ENCODE measurements around the gene LENG8.

The LENG8 gene

DNA sequence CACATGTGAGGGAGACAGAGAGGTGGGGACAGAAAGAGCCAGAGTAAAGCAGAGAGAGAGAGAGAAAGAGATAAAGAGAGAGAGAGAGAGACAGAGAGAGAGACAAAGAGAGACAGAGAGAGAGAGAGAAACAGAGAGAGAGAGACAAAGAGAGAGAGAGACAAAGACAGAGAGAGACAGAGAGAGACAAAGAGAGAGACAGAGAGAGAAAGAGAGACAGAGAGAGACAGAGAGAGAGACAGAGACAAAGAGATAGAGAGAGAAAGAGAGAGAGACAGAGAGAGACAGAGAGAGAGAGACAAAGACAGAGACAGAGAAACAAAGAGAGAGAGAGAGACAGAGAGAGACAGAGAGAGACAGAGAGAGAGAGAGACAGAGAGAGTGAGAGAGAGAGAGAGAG is 38.0 kb upstream of the LENG8 start:
- TF ChIP-seq, protein P1, sequence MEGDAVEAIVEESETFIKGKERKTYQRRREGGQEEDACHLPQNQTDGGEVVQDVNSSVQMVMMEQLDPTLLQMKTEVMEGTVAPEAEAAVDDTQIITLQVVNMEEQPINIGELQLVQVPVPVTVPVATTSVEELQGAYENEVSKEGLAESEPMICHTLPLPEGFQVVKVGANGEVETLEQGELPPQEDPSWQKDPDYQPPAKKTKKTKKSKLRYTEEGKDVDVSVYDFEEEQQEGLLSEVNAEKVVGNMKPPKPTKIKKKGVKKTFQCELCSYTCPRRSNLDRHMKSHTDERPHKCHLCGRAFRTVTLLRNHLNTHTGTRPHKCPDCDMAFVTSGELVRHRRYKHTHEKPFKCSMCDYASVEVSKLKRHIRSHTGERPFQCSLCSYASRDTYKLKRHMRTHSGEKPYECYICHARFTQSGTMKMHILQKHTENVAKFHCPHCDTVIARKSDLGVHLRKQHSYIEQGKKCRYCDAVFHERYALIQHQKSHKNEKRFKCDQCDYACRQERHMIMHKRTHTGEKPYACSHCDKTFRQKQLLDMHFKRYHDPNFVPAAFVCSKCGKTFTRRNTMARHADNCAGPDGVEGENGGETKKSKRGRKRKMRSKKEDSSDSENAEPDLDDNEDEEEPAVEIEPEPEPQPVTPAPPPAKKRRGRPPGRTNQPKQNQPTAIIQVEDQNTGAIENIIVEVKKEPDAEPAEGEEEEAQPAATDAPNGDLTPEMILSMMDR (IDR thresholded peaks at IDR 0.05; ENCODE audit: low read depth, low read length) = no peak
- no peak for DNase-seq (ENCODE audit: low read depth, low spot score)
- in situ Hi-C loops (cut with HindIII; ENCODE audit: low sequenced_read_pairs) = no loop called here
- no peak overlapping the region for H3K4me3 ChIP-seq (ENCODE audit: low read depth, low read length)

- no peak for DNase-seq (ENCODE audit: low read depth, low spot score)
- in situ Hi-C loops (cut with HindIII; ENCODE audit: low sequenced_read_pairs) = no loop called here
- TF ChIP-seq, protein P1 (IDR thresholded peaks at IDR 0.05; ENCODE audit: low read depth, low read length) = no peak
These were observed 36.1 kb upstream of the LENG8 start for GRCh38 chr19:54412877-54413276.

GRCh38 chr19:54414156-54414555 is 34.8 kb upstream of the LENG8 start:
- TF ChIP-seq, protein P1 (IDR thresholded peaks at IDR 0.05; ENCODE audit: low read depth, low read length) = no peak
- no peak overlapping the region for H3K4me3 ChIP-seq (ENCODE audit: low read depth, low read length)
- DNase-seq (ENCODE audit: low read depth, low spot score) = no peak
- in situ Hi-C loops (cut with HindIII; ENCODE audit: low sequenced_read_pairs) = no loop called here

More at GRCh38 chr19:54412877-54413276, 36.1 kb upstream of the LENG8 start:
- no peak overlapping the region for H3K4me3 ChIP-seq (ENCODE audit: low read depth, low read length)

DNA sequence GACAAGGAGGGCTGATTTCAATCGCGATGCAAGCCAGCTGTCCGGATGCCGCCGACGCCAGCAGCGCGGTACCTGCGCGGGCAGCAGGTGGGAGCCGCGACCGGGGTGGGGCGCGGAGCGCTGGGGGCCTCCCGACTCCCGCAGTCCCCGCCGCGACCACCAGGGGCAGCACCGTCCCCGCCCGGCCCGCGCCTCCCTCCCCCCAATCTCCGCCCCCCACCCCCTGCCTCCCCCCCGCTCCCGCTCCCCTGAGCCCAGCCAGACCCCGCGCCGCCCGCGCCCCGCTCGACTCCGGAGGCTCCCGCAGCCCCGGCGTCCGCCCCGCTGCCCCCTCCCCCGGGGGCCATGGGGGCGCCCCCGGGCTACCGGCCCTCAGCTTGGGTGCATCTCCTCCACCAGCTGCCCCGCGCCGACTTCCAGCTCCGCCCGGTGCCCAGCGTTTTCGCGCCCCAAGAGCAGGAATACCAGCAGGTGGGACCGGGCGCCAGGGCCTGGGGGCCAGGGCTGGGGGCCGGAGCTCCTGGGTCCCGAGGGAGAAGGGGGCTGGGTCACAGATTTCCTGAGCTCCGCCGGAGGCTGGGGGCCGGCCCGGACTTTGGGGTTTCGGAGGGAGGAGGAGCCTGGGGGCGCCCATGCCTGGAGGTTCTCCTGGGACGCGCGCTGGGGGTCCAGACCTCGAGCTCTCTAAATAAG is 33.6 kb upstream of the LENG8 start, which contains the start of gene TTYH1:
TTYH1 (plus strand) TSS at position 257 of the 693 bp plus-strand sequence; CDS start at position 346, 89 bp downstream.
- in situ Hi-C loops (cut with HindIII; ENCODE audit: low sequenced_read_pairs) = no loop called here
- TF ChIP-seq, protein P1 (IDR thresholded peaks at IDR 0.05; ENCODE audit: low read depth, low read length) = peak; percentile 15
- no peak within 1 kb of the TSS for H3K4me3 ChIP-seq (ENCODE audit: low read depth, low read length)
- no peak for DNase-seq (ENCODE audit: low read depth, low spot score)

GRCh38 chr19:54415901-54416673 is 32.9 kb upstream of the LENG8 start:
- H3K4me3 ChIP-seq (ENCODE audit: low read depth, low read length) = no peak overlapping the region
- TF ChIP-seq, protein P1 (IDR thresholded peaks at IDR 0.05; ENCODE audit: low read depth, low read length) = no peak
- in situ Hi-C loops (cut with HindIII; ENCODE audit: low sequenced_read_pairs) = no loop called here
- no peak for DNase-seq (ENCODE audit: low read depth, low spot score)

GRCh38 chr19:54416695-54417491 is 32.1 kb upstream of the LENG8 start:
- H3K4me3 ChIP-seq (ENCODE audit: low read depth, low read length) = no peak overlapping the region
- TF ChIP-seq, protein P1 (IDR thresholded peaks at IDR 0.05; ENCODE audit: low read depth, low read length) = no peak
- no peak for DNase-seq (ENCODE audit: low read depth, low spot score)
- in situ Hi-C loops (cut with HindIII; ENCODE audit: low sequenced_read_pairs) = no loop called here
